IPS-NIHi7 (cell line): ENCODE data around the gene TMEM178B.
A peak's percentile ranks its signal among the peaks of the same experiment; 100 is the strongest.
"Not testable (repeated sequence)": the region's sequence is repeated elsewhere in the genome, so short reads cannot be mapped to it uniquely, and the experiment has no call there.

Experiments
- DNase-seq: peaks from one replicate; pipeline ENCODE4 v3.0.0; 2012; ENCODE audit warnings: mixed read lengths; ENCODE audit errors: extremely low spot score

Gene TMEM178B

DNA sequence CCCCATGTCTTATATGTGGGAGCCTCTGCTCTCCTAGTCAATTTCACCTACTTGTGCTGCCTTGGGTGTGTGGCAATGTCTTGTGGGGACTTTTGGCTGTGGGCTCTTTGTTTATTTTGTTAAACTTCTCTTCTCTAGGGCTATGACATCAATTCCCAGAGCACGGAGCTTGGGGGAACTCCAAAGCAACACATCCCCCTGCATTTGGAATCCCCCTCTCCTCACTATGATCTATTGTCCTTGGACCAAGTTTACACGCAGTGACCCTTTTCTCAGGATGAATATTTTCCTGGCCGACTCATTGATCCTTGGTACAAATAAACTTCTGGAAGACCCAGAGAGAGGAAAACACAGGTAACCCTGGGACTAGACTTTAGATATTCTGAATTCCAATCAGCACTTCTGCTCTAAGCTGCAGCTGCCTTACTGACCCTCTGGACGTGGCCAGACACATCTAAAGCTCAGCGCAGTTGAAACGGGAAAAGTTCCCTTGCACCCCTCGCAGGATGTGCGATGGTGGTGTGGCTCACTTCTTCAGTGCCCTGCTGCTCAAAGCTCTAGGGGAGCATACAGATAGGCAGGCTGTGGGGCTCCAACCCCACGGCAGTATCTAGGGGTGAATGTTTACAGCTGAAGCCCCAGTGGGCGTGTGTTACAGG, 110.8 kb downstream of the TMEM178B start:
- no peak for DNase-seq

DNA sequence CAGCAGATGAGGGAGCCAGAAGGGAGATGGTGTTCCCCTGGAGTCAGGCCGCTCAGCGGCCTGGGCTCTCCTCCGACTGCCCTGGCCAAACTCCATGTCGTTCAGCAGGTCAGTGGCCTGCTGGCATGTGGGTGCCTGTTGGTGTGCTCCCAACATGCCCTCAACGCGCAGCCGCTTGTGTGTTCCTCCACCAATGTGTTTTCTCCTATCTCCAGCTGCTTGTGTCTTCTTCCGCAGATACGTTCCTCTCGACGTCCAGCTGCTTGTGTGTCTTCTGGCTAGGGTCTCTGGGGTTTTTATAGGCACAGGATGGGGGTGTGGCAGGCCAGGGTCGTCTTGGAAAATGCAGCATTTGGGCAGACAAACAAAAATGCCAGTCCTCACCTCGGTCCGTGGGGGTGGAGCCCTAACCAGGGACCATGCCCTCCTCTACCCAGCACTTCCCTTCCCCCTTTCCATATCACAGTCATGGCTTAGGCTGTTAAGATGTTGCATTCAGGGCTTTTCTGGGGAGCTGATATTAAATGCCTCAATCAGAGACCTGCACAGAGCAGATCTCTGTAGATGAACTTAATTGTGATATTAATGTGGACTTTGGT, 111.6 kb downstream of the TMEM178B start:
- no peak for DNase-seq

DNA sequence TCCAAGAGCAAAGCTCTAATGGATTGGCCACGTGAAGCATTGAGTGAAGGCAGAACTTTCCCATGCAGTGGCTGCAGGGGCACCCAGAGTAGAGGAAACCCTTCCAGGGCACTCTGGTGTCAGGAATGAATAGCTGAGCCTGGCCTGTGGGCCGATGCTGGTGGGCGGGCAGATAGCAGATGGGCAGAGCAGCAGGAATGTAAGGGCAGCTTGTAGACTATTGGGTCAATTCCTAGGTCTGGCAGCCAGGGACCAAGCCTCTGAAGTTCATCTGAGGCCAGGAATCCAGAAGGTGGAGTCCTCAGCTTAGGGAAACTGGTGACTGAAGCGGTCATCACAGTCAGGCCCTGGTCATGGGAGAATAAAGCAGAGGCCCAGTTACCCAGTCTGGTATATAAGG, 115.4 kb downstream of the TMEM178B start:
- no peak for DNase-seq

DNA sequence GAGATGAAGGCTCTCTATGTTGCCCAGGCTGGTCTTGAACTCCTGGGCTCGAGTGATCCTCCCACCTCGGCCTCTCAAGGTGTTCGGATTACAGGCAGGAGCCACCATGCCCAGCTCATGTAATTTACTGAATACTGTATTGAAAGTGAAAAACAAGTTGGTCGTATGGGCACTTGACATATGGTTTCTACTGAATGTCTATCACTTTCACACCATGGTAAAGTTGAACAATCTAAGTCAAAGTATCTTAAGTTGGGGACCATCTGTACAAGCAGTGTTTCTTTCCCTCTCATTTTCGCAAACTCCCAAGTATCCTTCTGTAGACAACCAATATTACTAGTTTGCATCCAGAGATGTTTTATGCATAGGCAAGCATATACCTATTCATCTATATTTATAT, 116.6 kb downstream of the TMEM178B start:
- no peak for DNase-seq

DNA sequence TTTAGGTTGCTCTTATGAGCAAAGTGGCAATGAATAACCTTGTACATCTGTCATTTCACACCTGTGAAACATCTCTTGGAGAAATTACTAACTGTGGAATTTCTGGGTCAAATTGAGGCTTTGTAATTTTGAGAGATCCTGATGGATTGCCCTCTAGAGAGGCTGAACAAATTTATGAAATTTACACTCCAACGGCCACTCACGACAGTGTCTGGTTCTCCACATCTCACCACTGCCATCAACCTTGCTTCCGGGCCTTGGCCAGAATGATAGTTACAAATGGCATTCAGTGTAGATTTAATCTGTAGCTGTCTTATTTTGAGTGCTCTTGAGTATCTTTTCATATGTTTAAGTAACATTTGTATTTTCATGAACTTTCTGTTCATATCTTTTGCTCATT, 117.4 kb downstream of the TMEM178B start:
- DNase-seq: no peak

DNA sequence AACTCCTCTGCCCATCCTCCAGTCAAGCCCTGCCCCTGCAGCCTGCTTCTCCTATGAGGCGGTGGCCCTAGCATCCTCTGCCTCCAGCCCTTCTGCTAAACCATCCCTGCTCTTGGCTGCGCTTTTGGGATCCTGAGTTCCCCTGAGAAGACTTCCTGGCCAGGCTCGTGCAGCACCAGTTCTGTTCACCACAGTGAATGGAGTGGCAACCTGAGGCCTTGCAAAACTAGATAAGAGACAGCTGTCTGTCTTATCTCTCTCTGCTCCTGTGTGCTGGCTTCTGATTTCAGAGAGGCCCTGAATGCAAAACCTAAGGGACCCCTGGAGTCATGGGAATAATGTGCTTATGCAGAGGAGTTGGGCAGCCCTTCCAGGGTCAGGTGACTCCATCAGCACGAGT, 119.2 kb downstream of the TMEM178B start:
- no peak for DNase-seq

DNA sequence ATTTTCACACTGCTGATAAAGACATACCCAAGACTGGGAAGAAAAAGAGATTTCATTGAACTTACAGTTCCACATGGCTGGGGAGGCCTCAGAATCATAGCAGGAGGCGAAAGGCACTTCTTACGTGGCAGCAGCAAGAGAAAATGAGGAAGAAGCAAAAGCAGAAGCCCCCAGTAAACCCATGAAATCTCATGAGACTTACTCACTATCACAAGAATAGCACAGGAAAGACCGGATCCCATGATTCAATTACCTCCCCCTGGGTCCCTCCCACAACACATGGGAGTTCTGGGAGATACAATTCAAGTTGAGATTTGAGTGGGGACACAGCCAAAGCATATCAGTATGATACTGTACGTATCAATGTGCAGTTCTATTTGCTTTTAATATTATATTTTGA, 121.9 kb downstream of the TMEM178B start:
- not testable (repeated sequence) for DNase-seq

DNA sequence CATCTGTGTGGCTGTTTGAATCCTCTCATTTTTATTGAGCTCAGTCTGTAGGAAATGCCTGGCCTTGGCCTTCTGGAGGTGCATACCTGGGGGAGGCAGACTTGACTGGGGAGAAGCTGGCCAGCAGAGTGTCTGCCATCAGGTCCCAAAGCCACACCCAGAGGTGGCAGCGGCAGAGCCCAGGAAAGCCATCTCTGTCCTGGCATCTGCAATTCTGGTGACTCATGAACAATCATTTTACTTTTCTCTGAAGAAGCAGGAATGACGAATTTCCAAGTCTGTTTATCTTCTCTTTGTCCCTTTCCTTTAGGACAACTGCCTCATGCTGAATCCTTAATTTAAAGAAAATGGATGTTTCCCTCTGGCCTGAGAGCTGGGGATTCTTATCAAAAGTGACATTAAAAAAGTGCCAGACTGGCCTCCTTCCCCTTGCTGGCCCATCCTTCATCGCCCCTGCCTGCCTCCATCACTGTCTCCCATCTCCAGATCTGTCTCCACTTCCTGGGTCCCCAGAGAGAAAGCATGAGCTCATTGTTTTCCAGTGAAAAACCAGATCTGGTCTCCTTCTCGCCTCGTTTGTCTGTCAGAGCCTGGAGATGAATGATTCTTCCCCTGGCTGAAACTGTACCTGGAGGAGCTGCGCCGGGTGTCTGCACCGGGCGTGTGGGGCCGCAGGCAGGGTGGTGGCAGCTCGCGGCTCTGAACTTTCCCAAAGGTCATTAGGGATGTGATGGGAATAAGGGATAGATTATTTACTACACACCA, 124.5 kb downstream of the TMEM178B start:
- DNase-seq: no peak

DNA sequence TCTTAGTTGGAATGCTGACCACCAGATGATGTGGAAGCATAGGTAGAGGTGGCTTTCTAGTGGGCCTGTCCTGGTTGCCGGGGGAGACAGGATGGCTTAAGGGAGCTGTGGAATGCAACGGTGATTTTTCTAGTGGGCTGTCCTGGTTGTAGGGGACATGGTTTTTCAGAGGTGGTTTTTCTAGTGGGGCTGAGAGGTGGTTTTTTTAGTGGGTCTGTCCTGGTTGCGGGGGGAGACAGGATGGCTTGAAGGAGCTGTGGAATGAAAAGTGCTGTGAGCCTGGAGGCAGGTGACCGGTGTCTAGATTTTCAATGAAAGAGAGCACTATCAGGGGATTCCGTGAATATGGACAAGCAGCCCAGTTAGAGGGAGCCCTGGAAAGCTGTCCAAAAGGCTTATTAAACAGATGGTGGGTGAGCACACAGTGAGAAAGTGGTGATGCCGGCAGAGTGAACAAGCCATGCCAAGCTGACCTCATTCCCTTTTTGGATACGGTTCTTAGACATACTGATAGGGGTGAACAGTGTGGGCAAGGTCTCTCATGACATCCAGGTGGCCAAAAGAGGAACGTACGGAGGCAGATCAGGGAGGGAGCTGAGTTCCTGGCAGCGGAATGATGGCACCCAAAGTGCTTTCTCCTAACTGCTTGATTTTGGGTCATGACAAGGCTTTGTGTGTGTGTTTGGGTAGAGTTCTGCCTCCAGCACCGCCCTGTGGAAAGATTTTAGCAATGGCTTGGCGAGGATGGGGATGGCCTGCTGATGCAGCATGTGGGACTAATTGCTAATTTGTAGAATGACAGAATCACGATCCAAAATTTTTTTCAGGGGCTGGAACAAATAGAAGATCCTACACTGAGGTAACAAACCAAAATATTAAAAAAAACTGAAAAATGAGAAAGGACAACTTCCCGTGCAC, 126.6 kb downstream of the TMEM178B start:
- no peak for DNase-seq

DNA sequence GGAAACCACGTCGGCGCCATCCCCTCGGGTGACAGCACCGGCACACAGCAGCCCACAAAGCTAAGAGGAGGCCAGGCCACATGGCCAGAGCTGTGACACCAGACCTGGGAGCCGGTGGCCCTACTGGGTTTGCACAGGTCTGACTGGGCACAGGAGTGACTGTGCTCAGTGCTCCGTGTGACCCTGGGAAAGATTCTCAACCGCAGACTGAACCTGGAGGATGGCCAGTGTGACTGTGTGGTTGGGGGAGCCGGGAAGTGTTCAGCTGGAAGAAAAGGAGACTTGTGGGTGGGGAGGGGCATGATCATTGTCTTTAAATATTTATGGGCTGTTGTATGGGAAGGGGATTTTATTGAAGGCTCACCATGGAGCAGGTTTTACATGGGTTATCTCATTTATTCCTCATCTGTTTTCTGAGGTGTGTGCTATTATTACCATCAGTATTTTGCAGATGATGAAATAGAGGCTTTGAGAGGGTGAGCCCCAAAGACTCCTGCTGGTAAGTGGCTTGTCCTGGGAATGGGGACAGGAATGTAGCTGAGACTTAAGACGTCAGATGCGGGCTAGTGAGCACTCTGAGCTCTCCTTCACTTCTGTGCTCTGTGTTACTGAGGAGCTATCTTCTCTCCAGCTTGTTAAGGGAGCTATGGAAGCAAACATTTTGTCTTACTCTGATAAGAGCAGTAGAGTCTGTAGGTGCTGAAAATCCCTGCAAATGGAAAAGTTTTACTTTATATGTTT, 127.5 kb downstream of the TMEM178B start:
- DNase-seq: no peak

DNA sequence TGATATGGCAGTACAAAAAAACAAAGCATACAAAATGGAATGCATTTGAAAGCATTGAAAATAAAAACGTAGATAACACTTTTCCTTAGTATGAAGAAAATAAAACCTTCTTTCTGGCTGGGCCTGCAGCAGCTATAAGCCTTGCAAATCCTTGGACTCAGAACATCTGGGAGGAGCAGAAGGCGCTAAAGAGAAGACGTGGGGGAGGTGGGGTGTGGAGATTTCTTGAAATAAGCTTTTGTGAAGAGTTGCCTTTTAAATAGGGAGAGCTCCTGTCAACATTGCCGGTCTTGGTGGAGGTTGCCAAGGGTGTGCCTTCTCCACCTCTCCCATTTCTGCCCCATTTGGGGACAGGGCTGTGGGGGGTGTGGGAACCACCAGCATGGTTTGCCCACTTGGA, 128.7 kb downstream of the TMEM178B start:
- DNase-seq: no peak

DNA sequence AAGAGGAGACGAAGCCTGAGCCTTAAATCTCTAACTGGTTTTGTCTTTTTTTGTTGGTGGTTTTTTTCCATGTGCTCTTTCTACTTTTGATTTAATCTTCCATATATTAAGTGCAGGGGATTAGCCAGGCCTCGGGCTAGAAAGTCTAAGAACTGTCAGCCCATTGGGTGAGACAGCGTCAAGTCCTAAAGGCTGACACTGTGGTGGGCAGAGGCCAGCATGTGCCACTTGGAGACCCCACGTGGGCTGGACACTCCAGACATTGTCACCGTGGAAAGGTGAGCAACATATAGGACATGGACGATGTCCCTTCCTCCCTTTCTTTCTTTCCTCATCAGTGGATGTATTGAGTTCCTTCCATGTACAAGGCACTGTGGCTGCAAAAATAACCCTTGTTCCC, 129.3 kb downstream of the TMEM178B start:
- no peak for DNase-seq

DNA sequence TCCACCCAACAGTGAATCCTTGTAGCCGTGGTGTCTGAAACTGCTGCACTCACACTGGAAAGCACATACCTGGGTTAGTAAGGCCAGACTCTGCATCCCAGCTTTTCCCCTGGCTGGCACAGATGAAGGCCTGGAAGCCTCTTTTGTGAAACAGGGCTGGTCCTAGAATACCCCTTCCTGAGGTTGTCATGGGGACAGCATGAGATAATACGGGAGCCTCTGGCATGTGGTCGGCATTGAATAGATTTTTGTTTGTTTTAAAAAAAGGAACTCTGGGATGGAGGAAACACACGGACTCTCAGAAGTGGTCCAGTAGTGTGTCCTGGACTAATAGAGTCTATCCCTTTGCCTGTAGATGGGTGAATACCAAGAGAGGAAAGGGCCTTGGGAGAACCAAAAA, 129.7 kb downstream of the TMEM178B start:
- DNase-seq: no peak

DNA sequence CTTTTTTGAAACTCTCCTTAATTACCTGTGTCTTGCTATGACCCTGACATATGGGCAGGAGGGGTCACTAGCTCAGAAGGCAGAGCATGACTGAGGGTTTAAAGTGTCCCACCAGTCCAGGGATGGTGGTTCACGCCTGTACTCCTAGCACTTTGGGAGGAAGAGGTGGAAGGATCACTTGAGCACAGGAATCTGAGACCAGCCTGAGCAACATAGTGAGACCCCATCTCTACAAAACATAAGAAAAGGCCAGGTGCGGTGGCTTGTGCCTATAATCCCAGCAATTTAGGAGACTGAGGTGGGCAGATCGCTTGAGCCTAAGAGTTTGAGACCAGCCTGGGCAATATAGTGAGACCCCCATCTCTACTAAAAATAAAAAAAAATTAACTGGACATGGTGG, 133.8 kb downstream of the TMEM178B start:
- DNase-seq: no peak

DNA sequence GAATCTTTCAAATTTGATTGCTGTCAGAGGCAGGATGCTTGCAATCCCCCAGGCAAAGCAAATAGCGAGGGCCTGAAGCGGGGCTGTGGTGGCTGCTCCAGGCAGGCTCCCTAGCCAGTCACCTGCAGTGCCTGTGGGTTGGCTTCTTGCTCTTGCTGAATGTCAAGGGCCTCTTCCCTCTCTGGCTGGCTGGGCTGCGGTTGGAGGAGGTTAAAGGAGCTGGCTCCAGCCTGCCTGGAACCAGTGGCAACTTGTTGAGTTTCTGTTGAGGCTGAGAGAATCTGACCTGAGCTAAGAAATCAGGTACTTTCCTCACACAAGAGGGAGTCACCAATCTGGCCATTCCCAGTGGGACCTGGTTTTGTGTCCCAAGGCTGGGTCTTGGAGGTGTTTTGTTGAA, 134.7 kb downstream of the TMEM178B start:
- peak; percentile 45 for DNase-seq

DNA sequence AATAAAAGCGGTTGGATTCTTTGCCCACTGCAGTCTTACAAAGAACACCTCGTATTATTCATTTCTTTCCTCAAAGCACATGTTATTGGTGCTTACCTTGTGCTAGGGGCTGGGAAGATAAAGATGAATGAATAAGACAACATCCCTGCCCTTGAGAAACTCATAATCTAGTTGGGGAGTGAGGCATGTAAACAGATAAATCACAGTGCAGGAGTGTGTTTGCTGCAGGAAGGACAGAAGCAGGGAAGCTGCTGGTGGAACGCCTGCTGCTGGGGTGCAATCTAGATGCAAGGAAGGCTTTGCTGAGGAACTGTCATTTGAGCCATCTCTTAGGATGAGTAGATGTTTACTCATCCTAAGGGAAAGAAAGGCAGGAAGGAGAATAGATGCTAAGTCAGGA, 135.6 kb downstream of the TMEM178B start:
- DNase-seq: no peak

DNA sequence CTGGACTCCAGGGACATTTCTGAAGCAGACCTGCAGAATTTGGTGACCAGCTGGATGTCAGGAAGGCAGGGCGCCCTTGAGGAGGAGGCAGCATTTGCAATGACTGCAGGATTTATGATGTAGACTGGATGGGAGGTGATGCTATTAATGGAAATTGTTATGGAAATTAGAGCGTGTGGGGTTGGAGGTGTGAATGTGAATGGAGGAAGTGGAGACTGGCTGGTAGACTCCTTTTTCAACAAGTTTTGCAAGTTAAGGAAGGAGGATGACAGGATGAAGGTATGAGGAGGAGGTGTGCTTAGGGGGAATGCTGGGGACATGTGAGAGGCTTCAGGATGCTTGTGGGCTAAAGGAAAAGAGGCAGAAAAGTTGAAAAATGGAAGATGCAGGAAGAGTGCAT, 137.0 kb downstream of the TMEM178B start:
- no peak for DNase-seq

DNA sequence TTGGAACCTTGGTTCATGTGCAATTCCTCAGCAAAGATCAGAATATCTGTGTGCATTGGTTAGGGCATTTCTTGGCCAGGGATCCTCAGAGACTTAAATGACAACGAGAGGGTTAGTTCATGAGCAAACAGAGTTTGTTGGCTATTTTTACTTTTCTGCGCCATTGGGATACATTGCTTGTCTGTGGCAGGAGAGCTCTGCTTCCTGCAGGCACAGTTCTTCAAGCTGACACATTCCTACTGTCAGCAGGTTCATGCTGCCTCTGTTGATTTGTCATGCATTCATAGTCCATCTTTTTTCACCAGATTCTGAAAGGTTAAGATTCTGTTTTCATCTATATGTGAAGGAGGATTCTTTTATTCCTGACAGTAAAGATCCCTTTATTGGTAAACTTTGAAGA, 139.4 kb downstream of the TMEM178B start:
- no peak for DNase-seq

DNA sequence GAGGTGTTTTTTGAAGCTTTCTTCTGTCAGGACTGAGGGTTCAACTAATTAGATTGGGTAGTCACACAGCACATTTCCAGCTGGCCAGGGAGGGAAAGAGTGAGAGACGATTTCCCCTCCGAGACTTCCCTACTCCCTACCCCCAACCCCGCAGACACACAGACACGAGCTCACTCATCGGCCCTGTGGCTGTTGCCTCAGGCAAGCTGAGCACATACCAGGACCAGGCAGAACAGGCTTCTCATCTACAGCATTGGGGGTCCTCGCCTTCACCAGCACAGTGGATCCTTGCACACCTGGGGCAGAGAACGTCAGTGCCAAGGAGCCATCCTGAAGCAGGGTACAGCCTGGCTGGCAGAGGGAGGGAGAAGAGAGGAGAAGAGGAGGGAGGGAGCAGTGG, 144.1 kb downstream of the TMEM178B start:
- DNase-seq: no peak

DNA sequence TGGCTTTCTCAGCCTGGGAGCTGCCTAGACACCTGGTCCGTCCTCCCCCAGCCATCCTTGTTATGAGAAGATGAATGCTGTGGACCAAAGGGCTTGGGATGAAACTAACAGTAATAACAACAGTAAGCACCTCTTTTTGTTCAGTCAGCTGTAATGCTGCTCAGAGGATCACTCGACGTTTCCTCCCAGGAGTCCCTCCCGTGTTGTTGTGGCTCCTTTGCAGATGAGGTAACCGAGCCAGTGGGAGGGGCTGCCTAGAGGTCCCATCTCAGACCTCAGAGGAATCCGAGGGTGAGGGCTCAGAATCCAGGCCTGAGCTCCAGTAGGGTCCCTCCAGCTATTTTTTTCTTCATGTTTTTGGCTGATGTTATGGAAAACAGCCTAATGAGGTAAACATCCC, 145.1 kb downstream of the TMEM178B start:
- no peak for DNase-seq

DNA sequence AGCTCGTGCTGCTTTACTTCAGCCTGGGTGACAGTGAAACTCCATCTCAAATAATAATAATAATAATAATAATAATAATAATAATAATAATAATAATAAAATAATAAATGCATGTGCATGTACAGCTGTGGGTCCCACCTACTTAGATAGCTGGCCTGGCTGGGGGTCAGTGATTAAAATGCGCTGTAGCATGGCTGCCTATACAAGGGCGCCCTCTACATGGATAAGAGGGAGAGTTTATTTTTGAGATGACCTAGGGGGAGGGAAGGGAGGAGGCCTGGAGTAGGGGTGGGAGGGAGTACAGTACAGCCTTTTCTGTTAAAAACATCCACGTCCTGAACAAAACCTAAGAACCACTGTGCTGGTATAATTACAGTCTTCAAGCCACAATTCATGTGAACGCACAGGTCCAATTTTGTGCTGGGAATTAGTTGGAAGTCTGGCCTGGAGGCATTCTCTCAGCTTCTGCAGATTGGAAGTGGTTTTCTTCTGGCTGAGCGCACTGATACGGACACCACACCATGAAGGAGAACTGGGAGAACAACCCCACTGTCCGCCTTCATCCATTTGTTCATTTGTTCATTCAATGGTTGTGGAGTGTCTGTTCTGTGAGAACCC, 146.5 kb downstream of the TMEM178B start:
- peak; percentile 78 for DNase-seq
